Endothelial cell of hepatic sinusoid (primary cell): ENCODE measurements around the gene AGA.

Source experiments
- in situ Hi-C: cut with HindIII; loops from 2 replicates; pipeline ENCODE4 v1.10.0; 2017; ENCODE audit warnings: low sequenced_read_pairs

AGA gene

DNA sequence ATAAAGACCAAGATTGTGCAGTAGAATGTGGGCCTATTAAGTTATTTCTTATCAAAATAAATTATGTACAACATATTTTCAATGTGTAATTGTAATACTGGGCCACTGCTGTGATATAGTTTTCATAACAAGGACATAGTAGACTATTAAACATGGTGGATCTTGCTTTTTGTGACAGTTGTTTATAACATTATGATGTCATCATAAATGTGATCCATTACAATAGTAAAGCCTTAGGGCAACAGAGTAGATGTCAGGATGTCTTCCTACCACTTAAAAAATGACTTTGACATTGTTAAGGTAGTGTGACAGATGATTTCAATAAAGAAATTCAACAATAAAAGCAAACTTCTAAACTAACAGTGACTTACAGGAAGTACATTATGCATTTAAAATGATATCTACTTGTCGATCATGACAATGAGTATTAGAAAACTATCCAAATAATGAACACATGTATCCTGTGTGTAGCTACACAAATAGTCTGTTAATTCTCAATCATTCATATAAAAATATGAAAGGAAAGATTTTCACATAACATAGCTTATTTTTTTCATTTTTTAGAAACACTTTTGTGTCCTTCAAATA is 5.3 kb upstream of the AGA start:
- in situ Hi-C loops: no loop called here

DNA sequence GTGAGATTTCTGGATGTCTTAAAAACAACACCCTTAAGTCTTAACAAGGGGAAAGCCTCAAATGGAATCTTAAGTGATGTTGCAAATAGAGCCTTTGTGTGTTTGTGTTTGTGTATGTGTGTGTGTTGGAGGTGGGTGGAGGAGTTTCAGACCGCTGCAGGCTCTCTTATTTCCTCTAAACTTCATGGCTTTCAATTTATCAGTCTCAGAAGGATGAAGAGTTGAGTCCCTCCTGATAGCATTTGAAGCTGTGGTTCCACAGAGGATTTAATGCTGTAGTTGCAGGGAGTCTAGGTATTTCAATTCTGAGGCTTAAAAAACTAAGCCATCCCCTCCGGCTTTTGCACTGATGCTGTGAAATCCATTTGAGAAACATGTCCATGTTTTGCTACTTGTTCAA is 4.3 kb upstream of the AGA start:
- in situ Hi-C loops: no loop called here

GRCh38 chr4:177444911-177445736 is 2.9 kb upstream of the AGA start:
- in situ Hi-C loops: no loop called here

DNA sequence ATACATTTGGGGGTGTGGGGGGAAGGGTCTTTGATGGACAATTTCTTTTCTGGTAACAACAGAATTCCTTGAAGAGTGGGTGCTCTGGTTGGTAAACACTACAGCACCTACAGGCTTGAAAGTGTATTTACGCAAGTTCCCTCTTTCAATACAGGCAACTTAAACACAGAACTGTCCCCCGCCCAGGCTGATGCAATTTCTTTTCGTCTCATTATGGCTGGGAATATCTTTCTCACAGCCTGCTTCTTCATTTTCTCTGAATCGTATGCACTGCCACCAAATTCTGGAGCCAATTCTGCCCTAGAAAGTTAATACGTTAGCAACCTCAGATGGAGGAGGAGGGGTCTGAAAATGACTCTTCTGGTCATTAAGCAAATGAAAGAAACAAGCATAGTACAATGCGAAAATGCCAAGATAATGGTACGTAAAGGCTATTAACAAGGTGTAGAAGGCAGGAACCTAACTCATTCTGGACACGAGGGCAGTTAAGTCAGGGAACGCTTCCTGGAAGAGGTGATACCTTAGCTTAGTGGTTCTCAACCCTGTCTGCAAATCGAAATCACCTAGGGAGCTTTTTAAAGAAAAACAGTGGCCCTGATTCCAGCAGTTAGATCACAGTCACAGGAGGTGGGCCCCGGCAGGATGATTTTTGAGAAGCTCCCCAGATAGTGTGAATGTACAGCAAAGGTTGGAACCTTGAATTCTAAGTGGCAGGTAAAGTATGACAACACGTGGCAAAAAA is 1.0 kb downstream of the AGA start:
- in situ Hi-C loops: no loop called here

DNA sequence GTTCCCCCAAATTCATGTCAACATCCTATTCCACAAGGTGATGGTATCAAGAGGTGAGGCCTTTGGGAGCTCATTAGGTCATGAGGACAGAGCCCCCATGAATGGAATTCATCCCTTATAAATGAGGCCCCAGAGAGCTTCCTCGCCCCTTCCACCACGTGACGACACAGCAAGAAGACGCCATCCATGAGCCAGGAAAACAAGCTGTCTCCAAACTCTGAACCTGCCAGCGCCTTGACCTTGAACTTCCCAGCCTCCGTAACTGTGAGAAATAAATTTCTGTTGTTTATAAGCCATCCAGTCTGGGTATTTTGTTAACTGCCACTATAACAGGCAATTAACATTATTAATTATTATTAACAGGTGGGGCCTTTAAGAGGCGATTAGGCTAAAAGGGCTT is 5.8 kb downstream of the AGA start:
- in situ Hi-C loops: no loop called here

DNA sequence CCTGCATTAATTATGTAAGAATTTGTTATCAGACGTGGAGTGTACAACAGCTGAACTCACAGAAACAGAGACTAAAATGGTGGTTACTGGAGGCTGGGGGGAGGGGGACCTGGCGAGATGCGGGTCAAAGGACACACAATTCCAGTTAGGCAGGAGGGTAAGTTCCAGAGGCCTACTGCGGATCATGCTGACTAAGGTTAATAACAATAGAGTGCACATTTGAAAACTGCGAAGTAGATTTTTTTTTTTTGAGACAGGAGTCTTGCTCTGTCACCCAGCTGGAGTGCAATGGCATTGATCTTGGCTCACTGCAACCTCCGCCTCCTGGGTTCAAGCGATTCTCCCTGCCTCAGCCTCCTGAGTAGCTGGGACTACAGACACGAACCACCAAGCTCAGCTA is 7.6 kb downstream of the AGA start:
- in situ Hi-C loops: no loop called here

- in situ Hi-C loops: no loop called here
Measured at GRCh38 chr4:177427192-177427591, 15.0 kb downstream of the AGA start.

DNA sequence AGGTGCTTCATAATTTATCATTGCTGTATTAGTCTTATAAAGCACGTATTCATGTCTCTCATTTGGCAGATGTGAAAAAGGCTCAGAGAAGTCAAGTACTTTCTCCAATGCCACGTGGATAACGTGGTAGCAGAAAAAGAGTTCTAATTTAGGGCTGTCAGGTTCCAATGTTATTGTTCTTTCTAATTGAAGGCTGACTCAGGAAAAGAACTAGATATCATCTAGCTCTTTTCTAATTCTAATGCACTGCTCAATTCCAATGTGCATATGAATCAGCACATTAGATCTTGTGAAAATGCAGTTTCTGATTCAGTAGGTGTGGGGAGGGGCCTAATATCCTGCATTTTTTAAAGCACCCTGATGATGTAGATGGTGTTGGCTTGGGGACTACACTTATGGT is 22.8 kb downstream of the AGA start:
- in situ Hi-C loops: no loop called here

GRCh38 chr4:177413656-177414055 is 28.6 kb downstream of the AGA start:
- in situ Hi-C loops: no loop called here

- in situ Hi-C loops: no loop called here
Measured at GRCh38 chr4:177413076-177413475, 29.2 kb downstream of the AGA start.

GRCh38 chr4:177411996-177412395 is 30.2 kb downstream of the AGA start:
- in situ Hi-C loops: no loop called here

DNA sequence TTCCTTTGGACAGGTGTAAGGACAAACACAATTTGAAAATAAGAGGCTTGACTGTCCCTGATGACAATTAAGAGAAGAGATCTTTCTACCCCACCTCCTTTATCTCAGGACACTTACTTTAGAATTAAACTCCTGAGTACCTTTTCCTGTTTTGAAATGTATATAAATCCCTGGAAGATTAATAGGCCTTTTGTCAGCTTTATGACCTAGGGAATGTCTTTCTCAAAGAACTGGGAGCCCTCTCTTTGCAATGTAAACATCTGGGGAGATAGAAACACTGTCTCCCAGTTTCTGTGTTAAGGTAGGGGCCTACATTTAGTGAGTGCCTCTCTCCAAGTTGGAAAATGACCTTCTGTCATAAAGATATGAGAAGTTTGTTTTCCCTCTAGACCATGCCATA is 31.7 kb downstream of the AGA start:
- in situ Hi-C loops: no loop called here

DNA sequence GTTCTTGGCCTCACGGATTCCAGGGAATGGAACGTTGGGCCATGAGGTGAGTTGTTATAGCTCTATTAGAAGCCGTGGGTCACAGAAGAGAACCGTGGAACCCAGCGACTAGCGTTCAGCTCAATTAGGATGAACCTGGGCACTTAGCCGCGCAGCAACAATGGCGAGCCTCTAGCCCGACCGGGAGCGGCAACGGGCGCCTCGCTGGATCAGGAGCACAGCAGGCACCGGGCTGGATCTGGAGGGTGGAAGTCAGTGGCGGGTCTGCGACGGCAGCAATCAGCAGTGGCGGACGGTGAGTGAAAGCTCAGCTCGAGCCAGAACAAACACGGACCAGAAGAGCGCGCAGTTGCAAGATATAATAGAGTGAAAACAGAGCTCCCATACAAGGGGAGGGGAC is 34.2 kb downstream of the AGA start:
- in situ Hi-C loops: no loop called here

DNA sequence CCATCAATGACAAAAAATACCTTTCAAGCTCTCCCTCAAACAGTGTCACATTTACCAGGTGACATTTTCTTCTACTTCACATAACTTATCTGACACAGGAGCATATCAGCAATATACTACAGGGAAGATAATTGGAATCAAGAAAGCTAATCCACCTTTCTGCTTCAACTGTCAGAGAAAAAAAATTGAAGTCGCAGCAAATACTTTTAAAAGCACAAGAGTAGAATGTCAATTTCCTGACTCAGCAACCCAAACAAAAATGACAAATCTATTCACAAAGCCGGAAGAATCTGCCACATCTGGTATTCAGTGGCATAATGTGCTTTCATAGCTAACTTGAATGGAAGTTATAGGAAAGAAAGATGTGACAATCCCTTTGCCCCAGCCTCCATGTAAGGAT is 36.7 kb downstream of the AGA start:
- in situ Hi-C loops: no loop called here

- in situ Hi-C loops: no loop called here
Measured at GRCh38 chr4:177404986-177405385, 37.3 kb downstream of the AGA start.

DNA sequence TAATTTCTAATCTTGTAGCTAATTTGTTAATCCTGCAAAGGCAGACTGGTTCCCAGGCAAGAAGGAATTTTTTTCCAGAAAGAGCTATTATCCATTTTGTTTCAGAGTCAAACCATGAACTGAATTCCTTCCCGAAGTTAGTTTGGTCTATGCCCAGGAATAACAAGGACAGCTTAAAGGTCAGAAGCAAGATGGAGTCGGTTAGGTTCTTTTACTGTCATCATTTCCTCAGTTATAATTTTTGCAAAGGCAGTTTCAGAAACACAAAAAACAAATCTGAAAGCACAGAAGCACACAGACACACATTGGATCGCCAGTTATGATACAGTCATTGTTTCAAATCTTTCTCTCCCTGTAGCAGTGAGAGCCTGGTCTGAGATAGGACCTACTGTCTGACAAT is 37.9 kb downstream of the AGA start:
- in situ Hi-C loops: no loop called here

GRCh38 chr4:177403746-177404145 is 38.5 kb downstream of the AGA start:
- in situ Hi-C loops: no loop called here

DNA sequence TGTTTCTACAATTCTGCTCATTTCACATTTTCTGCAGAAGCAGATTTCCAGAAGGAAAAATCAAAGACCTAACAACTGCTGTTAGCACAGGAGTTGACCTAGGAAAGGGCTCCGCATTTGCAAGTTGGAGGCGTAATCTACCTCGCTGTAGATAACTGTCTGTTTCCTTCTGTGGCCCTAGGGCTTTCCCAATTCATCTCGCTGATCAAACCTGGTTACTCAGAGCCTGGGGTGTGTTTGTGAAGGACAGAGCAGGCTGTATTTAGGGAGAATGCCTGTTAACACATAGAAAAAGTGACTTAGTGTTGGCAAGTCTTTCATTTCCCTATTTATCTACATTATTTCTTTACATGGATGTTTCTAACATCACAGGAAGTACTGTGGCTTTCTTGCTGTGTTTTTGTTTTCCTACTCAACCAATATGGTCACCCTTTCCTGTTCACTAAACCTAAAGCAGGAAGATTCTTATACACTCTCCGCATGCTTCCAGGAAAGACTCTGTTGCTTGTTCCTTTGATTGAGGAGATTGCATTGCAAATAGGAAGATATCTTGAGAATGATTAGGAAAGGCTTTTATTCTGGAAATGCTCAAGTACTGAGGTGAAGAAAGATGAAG is 40.5 kb downstream of the AGA start:
- in situ Hi-C loops: no loop called here

DNA sequence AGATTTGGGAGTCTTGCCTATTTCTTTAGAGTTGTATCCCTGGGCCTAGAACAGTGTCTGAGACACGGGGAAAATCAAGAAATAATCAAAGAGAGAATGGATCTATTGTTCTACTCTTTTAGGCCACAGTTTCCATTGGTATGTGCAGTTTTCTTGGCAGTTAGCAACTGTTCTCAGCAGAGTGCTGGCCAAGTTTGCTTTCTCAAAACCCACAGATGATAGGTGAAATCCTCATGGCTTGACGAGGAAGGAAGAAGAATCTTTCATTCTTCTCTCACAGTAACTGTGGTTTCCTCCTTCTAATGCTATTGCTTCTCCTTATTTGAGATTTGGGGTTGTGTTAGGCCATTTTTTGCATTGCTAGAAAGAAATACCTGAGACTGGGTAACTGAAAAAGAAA is 42.2 kb downstream of the AGA start:
- in situ Hi-C loops: no loop called here

GRCh38 chr4:177396352-177396751 is 45.9 kb downstream of the AGA start:
- in situ Hi-C loops: no loop called here

DNA sequence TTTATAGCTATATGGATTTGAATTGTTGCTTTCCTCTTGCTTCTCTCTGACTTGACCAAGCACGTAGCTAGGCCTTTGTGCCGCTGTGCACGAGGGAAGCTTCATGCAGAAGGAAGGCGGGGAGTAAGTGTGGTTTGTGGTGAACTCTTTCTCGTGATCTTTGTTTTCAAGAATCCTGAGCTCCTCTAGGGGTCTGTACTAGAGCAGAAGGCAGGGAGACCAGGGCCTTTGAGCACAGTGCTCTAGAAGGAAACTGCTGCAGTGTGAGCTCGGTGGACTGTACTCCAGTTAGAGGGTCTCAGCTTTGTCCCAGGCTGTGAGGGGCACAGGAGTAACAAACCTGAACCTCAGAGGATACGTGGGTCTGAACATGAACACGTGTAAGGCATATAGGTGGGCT is 49.0 kb downstream of the AGA start:
- in situ Hi-C loops: no loop called here

- in situ Hi-C loops: no loop called here
Measured at GRCh38 chr4:177391953-177392352, 50.3 kb downstream of the AGA start.
